Stimulated activated CD8-positive, alpha-beta memory T cell treated with anti-CD3 and anti-CD28 coated beads, Interleukin-4, amount 100 ng/mL, for 24 hours (primary cell): ENCODE measurements around the gene UBA1.
"Not testable (repeated sequence)": the region's sequence is repeated elsewhere in the genome, so short reads cannot be mapped to it uniquely, and the experiment has no call there.

Experiments
- DNase-seq: peaks from one replicate; pipeline ENCODE4 v3.0.0-alpha.2; 2020; ENCODE audit warnings: low read depth

The UBA1 gene

DNA sequence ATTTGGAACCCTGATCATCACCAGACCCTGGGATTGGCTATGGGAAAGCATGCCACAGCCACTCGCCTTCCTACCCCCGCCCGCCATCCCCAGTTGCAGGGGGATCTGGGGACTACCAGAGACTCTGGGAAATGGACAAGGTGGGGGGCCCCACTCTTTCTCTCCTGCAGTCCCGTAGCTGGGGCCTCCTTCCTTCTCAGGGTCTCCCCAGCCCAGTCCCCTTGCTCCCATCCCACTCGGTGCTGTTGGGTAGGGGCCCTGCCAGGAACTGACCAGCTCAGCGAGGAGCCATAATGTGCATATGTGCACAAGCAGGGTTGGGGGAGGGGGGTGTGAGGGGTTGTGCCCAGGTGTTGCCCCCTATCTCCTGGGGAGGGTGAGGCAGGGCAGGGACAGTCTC lies 35.8 kb downstream of the UBA1 start:
- DNase-seq: no peak

DNA sequence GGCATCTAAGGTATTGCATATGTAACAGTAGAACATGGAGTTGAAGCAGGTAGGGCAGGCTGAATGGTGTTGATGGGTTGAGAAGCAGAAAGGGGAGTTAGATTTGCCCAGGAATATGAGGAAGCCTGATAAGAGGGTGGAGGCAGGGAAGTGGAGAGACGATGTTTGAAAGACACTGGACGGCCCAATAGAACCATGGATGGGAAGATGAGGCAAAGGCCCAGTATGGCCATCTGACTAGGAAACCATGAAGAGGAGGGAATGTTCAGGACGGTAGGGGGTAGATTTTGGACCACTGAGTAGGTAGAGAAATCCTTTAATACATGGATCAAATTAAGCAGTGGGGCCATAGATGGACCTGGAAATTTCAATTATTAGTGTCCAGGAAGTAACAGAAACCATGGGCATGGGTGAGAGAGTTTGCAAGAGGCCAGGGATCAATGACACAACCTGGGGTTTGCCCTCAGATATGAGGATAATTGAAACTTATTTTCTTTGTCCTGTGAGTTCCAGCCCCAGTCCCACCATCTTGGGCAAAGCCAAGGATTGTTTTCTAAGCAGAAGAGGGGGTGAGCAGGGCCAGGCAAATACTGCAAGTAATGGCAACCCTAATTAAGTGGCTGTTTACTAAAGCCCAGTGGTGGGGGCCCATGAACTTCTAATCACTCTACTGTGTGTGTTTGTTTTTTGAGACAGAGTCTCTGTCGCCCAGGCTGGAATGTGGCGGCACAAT lies 36.7 kb downstream of the UBA1 start:
- no peak for DNase-seq

DNA sequence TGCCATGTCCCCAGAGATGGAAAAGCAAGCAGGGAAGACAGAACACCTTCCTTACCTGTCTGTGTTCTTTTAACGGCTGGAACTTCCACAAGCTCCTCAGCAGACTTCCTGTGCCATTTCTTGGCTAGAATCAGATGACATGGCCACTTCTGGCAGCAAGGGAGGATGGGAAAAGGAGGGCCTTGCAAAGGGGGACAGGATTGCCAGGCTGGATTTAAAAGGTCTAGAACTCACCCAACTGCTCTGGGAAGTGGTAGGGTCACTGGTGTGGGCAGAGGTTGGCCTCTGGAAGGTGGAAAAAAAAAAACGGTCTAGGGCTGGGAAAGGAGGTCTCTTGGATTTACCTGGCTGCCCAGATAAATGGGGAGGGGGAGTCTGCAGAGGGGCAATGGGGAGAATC lies 37.5 kb downstream of the UBA1 start:
- DNase-seq: no peak

DNA sequence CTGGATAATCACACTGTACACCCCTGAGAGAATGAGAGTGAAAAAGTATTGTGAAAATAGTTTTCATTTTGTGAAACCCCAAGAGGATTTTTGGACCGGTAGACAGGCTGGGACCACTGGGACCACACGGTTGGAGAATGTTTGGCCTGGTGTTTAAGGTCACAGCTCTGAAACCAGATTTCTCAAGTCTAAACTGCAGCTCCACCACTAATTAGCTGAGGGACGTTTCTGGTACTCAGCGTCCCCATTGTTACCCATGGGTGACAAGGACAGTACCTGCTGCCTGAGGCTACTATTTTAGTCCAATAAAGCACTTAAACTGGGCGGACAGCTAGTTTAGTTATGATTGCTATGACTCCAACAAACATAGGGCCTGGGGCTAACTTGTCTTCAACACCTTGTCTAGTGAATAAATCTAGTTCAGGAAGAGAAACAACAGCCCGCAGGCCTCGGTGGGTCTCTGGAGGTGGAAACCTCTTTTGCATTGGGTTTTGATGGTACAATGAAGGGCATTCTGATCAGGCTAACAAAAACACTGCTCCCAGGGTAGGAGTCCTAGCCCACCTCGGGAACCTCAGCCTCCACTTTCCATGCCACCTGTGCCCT lies 38.7 kb downstream of the UBA1 start:
- DNase-seq: no peak

DNA sequence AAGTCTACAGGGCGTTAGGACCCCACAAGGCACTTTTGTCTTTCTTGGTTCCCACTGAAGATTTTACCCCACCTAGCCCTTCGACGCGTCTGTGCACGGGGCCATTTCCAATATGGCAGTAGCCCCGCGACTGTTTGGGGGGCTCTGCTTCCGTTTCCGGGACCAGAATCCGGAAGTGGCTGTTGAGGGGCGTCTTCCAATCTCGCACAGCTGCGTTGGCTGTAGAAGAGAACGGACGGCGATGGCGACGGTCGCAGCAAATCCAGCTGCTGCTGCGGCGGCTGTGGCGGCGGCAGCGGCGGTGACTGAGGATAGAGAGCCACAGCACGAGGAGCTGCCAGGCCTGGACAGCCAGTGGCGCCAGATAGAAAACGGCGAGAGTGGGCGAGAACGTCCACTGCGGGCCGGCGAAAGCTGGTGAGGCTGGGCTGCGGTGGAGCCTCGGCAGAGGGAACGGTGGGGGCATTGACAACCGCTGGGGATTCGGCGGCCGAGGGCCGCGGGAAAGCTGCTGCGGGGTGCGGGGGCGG lies 39.2 kb downstream of the UBA1 start, which contains the start of gene USP11:
Gene USP11, plus strand, starts transcription at position 207 of the 530 bp plus-strand sequence. Its CDS starts 35 bp downstream, at position 242.
- DNase-seq: peak; percentile 26

DNA sequence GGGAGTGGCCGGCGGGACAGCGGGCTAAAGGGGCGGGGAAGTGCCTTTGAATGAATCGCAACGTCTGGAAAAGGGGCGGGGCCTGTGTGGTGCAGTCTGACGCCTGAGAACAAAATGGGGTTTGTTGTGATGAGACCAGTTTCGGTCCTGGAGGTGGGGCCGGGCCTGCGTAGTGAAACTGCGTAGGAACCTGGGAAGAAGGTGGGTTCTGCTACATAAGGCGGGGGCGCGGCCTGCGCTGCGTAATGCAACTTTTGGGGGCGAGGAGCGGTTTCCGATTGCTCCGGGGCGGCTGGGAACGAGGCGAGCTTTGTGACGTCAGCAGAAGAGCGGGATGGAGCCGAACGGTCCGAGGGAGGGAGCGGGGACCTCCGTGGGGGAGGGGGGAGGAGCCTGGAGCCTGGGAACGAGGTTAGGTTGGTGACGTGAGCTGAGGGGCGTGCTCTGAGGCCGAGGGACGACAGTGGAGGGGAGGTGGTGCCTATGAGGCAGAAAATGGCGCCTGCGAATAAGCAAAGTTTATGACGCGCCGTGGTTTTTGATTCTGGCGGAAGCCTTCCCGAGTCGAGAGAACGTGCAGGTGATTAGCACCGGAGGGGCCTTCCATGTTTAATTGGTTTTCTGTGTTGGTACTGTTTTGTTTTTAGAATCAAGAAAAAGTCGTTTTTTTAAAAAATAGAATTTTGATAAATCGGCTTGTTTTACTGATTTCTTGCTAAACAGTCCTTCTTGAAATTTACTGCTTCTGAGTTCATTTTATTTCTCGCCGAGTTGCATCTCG lies 39.9 kb downstream of the UBA1 start:
- peak; percentile 89 for DNase-seq

DNA sequence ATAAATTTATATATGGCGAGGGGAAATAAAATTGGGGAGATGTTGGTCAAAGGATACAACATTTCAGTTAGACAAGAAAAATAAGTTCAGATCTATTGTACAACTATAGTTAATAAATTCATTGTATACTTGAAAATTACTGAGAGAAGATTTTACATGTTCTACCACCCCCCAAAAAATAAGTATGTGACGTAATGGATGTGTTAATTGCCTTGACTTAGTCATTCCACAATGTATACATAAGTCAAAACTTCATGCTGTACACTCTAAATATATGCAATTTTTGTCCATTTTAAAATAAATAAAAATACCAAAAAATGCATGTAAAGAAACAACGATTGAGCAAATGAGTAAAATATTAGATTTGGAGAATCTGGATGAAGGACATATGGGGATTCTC lies 41.0 kb downstream of the UBA1 start:
- no peak for DNase-seq

DNA sequence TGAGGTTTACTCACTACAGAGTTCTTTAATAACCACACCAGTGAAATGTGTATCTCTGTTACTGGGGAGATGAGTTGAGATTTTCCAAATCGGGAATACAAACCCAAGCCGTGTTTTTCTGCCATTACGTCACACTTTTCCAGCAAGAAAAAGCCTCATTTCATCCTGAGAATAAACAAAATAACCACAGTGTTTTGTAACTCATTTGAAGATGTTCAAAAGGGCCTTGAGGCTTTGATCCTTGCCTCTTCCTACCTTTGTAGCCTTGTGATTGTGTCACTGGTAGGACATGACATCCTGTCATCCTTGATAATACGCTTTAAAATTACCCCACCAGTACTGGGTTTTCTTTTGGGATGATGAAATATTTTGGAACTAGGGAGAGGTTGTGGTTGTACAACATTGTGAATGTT lies 42.1 kb downstream of the UBA1 start:
- DNase-seq: no peak

DNA sequence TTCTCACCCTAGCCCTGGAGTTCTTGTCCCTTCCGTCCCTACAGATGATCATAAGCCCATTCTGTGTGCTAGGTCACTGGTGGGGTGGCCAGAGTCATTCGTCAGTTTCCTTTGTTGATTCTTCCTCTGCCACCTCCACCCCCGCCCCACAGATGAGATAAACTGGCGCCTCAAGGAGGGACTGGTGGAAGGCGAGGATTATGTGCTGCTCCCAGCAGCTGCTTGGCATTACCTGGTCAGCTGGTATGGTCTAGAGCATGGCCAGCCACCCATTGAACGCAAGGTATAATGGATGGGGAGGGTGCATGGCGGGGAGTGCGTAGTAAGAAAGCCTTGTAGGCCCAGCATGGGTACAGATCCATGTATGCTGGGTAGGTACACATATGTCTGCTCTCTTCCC lies 45.6 kb downstream of the UBA1 start:
- no peak for DNase-seq

DNA sequence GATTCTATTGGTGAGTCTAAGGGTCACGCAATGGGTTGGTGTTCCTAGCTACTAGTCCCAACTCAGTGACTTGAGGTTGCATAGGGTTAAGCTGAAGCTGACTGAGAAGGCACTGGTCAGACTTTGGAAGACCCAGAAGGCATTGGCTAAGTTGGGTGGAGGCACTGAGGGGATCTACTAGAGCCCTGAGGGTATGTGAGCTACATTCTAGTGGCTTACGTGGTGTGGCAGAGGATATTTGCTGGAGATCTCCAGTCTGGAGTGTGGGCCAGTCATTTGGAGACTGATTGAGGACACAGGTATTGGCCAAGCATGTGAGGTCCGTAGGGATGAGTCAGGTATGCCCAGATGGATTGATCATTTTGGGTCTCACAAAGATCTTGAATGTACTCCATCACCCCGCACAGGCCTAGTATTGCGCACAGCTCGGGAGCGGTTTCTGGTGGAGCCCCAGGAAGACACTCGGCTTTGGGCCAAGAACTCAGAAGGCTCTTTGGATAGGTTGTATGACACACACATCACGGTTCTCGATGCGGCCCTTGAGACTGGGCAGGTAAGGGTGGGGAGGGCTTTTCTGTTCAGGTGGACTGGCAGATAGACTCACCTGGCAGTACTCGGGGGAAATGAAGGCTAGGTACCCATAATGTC lies 46.4 kb downstream of the UBA1 start:
- DNase-seq: no peak

DNA sequence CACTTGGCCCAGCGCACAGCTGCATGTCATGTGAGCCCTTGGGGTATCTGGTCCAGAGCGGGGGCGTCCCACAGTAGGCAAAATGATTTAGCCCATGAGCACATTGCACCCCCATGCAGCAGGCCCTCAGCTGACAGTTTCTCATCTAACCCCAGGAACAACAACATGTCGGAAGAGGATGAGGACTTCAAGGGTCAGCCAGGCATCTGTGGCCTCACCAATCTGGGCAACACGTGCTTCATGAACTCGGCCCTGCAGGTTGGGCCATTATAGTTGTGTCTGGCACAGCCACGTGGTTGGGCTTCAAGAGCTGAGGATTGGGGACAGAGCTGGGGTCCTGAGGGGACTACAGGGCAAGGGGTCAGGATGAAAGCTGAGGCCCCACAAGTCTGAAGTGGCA lies 47.0 kb downstream of the UBA1 start:
- DNase-seq: no peak

DNA sequence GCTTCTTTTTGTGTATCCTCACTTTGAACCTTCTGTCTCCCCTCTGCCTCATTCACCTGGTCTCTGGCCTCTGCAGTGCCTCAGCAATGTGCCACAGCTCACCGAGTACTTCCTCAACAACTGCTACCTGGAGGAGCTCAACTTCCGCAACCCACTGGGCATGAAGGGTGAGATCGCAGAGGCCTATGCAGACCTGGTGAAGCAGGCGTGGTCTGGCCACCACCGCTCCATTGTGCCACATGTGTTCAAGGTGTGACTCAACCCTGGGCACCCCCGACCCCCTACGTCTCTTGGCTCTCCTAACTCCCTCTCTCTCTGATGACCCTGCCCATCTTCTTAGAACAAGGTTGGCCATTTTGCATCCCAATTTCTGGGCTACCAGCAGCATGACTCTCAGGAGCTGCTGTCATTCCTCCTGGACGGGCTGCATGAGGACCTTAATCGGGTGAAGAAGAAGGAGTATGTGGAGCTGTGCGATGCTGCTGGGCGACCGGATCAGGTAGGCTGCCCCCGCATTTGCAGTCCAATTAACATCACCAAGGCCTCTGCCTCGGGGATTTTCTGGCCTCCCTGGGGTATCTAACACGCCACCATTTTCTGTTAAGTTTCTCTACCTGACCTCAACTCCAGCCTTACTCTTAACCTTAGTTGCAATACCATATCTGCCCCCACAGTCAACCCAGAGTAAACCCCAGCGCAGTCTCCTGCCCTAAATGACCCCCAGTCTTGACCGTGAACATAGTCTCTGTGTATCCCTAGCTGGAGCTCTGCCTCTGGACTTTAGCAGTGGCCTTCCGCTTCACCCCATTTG lies 47.8 kb downstream of the UBA1 start:
- DNase-seq: no peak

DNA sequence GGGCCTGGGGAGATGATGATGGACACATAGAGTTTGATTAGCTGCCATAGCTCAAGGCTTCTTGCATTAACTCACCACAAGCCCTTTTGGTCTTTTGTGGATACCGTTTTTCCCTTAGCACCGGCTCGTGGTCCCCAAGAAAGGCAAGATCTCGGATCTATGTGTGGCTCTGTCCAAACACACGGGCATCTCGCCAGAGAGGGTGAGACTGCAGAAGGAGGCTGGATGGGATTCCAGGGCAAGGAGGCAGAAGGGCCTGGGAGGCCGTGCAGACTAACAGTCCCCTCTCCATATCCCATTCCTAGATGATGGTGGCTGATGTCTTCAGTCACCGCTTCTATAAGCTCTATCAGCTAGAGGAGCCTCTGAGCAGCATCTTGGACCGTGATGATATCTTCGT lies 48.7 kb downstream of the UBA1 start:
- no peak for DNase-seq

DNA sequence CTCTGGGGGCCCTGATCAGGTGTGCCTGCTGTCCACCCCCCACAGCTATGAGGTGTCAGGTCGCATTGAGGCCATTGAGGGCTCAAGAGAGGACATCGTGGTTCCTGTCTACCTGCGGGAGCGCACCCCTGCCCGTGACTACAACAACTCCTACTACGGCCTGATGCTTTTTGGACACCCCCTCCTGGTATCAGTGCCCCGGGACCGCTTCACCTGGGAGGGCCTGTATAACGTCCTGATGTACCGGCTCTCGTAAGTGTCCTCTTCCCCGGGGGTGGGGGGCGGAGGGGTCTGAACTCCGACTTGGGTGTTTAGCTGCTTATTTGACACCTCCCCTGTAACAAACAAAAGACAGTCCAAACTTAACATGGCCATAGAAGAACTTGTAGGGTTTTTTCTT lies 49.7 kb downstream of the UBA1 start:
- no peak for DNase-seq

DNA sequence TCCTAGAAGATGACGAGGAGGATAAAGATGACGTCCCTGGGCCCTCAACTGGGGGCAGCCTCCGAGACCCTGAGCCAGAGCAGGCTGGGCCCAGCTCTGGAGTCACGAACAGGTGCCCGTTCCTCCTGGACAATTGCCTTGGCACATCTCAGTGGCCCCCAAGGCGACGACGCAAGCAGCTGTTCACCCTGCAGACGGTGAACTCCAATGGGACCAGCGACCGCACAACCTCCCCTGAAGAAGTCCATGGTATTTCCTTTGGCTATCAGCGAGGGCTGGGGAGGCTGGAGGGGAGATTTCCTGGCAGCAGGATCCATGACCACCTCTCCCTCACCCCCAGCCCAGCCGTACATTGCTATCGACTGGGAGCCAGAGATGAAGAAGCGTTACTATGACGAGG lies 51.0 kb downstream of the UBA1 start:
- DNase-seq: no peak

DNA sequence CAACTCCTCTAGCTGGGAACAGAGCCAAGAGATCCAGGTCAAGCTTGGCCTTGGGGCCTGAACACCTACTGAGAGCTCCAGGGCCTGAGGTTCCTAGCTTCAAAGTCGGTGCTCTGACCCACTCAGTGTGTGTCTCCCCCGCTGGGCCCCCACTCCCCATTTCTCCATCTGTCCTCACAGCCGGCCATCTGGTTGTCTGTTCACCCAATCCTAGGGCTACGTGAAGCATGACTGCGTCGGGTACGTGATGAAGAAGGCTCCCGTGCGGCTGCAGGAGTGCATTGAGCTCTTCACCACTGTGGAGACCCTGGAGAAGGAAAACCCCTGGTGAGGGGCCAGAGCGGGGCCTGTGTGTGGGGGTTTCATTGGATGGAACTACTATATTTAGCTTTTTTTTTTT lies 51.5 kb downstream of the UBA1 start:
- no peak for DNase-seq

DNA sequence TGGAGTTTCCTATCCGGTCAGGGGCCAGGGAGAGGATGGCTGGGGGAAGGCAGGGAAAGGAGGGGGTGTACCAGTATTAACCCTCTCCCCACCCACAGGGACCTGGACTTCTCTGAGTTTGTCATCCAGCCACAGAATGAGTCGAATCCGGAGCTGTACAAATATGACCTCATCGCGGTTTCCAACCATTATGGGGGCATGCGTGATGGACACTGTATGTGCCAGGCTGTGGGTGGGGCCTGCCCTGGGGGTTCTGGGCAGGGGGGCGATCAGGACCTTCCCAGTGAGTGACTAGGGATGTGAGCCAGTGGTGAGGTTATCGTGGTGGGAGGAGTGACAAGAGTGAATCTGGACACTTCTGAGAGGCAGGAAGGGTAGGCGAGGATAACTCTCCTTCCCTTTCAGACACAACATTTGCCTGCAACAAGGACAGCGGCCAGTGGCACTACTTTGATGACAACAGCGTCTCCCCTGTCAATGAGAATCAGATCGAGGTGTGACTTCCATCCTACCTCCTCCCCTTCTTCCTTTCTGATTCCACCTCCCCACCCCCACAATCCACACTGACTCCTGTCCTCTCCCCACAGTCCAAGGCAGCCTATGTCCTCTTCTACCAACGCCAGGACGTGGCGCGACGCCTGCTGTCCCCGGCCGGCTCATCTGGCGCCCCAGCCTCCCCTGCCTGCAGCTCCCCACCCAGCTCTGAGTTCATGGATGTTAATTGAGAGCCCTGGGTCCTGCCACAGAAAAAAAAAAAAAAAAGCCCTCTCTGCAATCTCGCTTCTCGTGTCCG lies 53.8 kb downstream of the UBA1 start:
- DNase-seq: no peak

DNA sequence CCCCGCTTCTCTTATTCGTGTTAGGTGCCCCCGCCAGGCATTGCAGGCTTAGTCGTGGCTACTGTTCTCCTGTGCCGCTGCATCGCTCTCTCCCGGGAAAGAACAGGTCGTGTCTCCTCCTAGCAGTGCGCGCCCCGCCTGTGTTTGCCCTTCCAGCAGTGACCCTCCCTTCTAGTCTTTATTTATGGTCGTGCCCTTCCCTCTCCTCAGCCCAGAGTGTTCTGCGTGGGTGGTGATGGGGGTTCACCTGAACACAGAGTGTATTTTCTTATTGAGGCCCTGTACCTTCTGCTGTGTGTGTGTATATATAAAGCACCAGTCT lies 54.3 kb downstream of the UBA1 start:
- DNase-seq: no peak

DNA sequence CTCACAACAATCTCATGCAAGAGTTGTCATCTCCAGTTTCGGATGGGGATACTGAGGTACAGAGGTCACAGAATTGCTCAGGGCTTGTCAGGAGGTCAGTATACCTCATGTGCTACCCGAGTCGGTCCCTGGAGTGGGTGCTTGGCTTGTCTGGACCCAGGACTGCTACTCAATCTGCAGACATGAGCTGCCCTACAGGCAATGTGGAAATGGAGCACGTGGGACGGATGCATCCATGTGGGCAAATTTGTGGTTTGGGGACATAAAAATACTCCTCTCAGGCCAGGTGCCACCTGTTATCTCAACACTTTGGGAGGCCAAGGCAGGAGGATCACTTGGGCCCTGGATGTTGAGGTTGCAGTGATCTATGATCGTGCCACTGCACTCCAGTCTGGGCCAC lies 54.9 kb downstream of the UBA1 start:
- no peak for DNase-seq

DNA sequence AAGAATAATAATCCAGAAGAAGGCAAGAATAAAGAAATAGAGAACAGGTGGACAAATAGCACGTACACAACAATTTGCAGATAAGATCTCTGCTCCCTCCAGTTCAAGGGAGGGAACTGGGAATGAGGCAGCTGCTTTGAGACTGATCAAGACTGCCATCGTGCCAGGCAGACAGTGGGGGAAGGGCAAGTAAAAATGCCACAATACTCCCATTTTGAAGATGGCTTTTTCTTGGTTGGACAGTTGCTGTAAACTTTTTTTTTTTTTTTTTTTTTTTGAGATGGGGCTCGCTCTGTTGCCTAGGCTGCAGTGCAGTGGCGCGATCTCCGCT lies 56.4 kb downstream of the UBA1 start:
- no peak for DNase-seq

DNA sequence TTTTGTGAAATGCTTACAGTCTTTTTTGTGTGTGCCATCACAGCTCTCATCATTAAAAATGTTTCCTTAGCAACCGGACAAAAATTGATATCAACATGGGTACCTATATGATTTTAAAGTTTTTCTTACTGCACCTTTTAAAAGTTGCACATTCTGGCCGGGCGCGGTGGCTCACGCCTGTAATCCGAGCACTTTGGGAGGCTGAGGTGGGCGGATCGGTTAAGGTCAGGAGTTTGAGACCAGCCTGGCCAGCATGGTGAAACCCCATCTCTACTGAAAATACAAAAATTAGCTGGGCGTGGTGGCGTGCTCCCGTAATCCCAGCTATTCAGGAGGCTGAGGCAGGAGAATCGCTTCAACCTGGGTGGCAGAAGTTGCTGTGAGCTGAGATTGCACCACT lies 64.0 kb downstream of the UBA1 start:
- DNase-seq: not testable (repeated sequence)
